Trophoblast cell (in vitro differentiated cells and primary cell): Measurements from ENCODE around the gene NDRG4.

Source experiments
- DNase-seq, 2 donors: peaks; one replicate each; pipeline ENCODE4 v3.0.0-alpha.2; 2016
- H2AFZ ChIP-seq: 2 replicates; pipeline ENCODE4 v1.6.1; 2013; ENCODE audit warnings: low read length, moderate library complexity, mild to moderate bottlenecking; ENCODE audit not compliant: insufficient read depth, poor library complexity
- H2AK5ac ChIP-seq: 2 replicates; pipeline ENCODE4 v1.6.1; 2013; ENCODE audit warnings: mild to moderate bottlenecking, low read length
- H2BK120ac ChIP-seq: 2 replicates; pipeline ENCODE4 v1.6.1; 2013; ENCODE audit warnings: low read length, mild to moderate bottlenecking, moderate library complexity; ENCODE audit not compliant: insufficient read depth, poor library complexity
- H2BK12ac ChIP-seq: 2 replicates; pipeline ENCODE4 v1.6.1; 2013; ENCODE audit warnings: mild to moderate bottlenecking, low read length, moderate library complexity
- H2BK5ac ChIP-seq: 2 replicates; pipeline ENCODE4 v1.6.1; 2013; ENCODE audit warnings: low read length, low read depth, moderate library complexity, mild to moderate bottlenecking; ENCODE audit not compliant: poor library complexity
- H3K14ac ChIP-seq: 2 replicates; pipeline ENCODE4 v1.6.1; 2013; ENCODE audit warnings: mild to moderate bottlenecking, low read length
- H3K18ac ChIP-seq: 2 replicates; pipeline ENCODE4 v1.6.1; 2013; ENCODE audit warnings: mild to moderate bottlenecking, low read length
- H3K23ac ChIP-seq: 2 replicates; pipeline ENCODE4 v1.6.1; 2013; ENCODE audit warnings: low read length
- H3K27ac ChIP-seq: 2 replicates; pipeline ENCODE4 v1.5.1; 2013; ENCODE audit warnings: low read depth, mild to moderate bottlenecking, inconsistent platforms, low read length, moderate library complexity
- H3K27me3 ChIP-seq: 2 replicates; pipeline ENCODE4 v1.6.1; 2013; ENCODE audit warnings: inconsistent platforms, mild to moderate bottlenecking, low read length, moderate library complexity; ENCODE audit not compliant: insufficient read depth
- H3K36me3 ChIP-seq, 2 experiments: 1 replicate in 1 of 2; 2 replicates in 1 of 2; pipeline ENCODE4 v1.6.1; 2013; ENCODE audit warnings: low read length in 2 of 2, mild to moderate bottlenecking in 2 of 2, moderate library complexity in 1 of 2; ENCODE audit not compliant: insufficient read depth in 2 of 2, control insufficient read depth in 1 of 2
- H3K4ac ChIP-seq: 2 replicates; pipeline ENCODE4 v1.6.1; 2013; ENCODE audit warnings: low read depth, mild to moderate bottlenecking, low read length, moderate library complexity
- H3K4me1 ChIP-seq, 2 experiments: 1 replicate in 1 of 2; 2 replicates in 1 of 2; pipeline ENCODE4 v1.6.1; 2013; ENCODE audit warnings: low read length in 2 of 2, mild to moderate bottlenecking in 2 of 2, moderate library complexity in 1 of 2; ENCODE audit not compliant: insufficient read depth in 2 of 2, control insufficient read depth in 1 of 2
- H3K4me2 ChIP-seq: 2 replicates; pipeline ENCODE4 v1.6.1; 2013; ENCODE audit warnings: inconsistent platforms, mild to moderate bottlenecking, low read length, moderate library complexity
- H3K4me3 ChIP-seq: 2 replicates; pipeline ENCODE4 v1.5.1; 2013; ENCODE audit warnings: mild to moderate bottlenecking, low read depth, low read length, inconsistent platforms
- H3K79me1 ChIP-seq: one replicate; pipeline ENCODE4 v1.6.1; 2013; ENCODE audit warnings: low read length
- H3K79me2 ChIP-seq: 2 replicates; pipeline ENCODE4 v1.6.1; 2013; ENCODE audit warnings: low read length, mild to moderate bottlenecking; ENCODE audit not compliant: control insufficient read depth, insufficient read depth, poor library complexity
- H3K9ac ChIP-seq: 2 replicates; pipeline ENCODE4 v1.6.1; 2013; ENCODE audit warnings: mild to moderate bottlenecking, low read length
- H3K9me3 ChIP-seq: 2 replicates; pipeline ENCODE4 v1.6.1; 2013; ENCODE audit warnings: low read depth, mild to moderate bottlenecking, control low read depth, inconsistent platforms, low read length; ENCODE audit not compliant: insufficient read depth
- H4K12ac ChIP-seq: 2 replicates; pipeline ENCODE4 v1.6.1; 2013; ENCODE audit warnings: low read depth, mild to moderate bottlenecking, low read length, moderate library complexity
- H4K8ac ChIP-seq: 2 replicates; pipeline ENCODE4 v1.6.1; 2013; ENCODE audit warnings: low read depth, mild to moderate bottlenecking, low read length, moderate library complexity
- H4K91ac ChIP-seq: one replicate; pipeline ENCODE4 v1.6.1; 2013; ENCODE audit warnings: low read depth, mild to moderate bottlenecking, low read length, moderate library complexity
- whole genome bisulfite sequencing: extraction: QIAGEN DNeasy Blood & Tissue Kit; methylation state at CpG from one replicate; pipeline ENCODE4 v1.1.7; 2013; ENCODE audit warnings: missing lambda C conversion rate; ENCODE audit not compliant: insufficient read length, insufficient coverage; ENCODE audit errors: extremely low coverage; 5-methylcytosine and 5-hydroxymethylcytosine counted together

The NDRG4 gene

GRCh38 chr16:58478427-58478826, 21.5 kb upstream of the NDRG4 start:
- Histone ChIP-seq H3K36me3 (no peaks in the 10 kb centered on the region), H3K27ac (no peak overlapping the region), H3K4me1 (peaks cover 0 to 2% of the 10 kb centered on the region in 2 experiments), H2BK5ac (no peak overlapping the region), H3K4me2 (no peak overlapping the region), H3K4me3 (no peak overlapping the region), H3K9me3 (no peaks in the 10 kb centered on the region), H3K9ac (no peak overlapping the region), H4K91ac (no peak overlapping the region), H3K14ac (no peak overlapping the region), H2BK120ac (no peak overlapping the region), H3K23ac (no peak overlapping the region), H3K4ac (no peak overlapping the region), H3K27me3 (no peaks in the 10 kb centered on the region), H3K18ac (no peak overlapping the region), H2BK12ac (no peak overlapping the region), H3K79me2 (no peaks in the 10 kb centered on the region), H2AFZ (no peak overlapping the region), H3K79me1 (no peaks in the 10 kb centered on the region), H4K12ac (no peak overlapping the region), H4K8ac (no peak overlapping the region), H2AK5ac (no peak overlapping the region)
- DNase-seq, result no peak
- no CpG with 5 or more reads among the region's 2 CpGs for WGBS

GRCh38 chr16:58481226-58481869, 18.6 kb upstream of the NDRG4 start:
- Histone ChIP-seq H2BK12ac (no peak overlapping the region), H3K9me3 (no peaks in the 10 kb centered on the region), H3K4ac (no peak overlapping the region), H3K36me3 (no peaks in the 10 kb centered on the region), H3K9ac (no peak overlapping the region), H3K27me3 (no peaks in the 10 kb centered on the region), H3K4me1 (peaks cover 0 to 2% of the 10 kb centered on the region in 2 experiments), H3K4me2 (no peak overlapping the region), H3K79me1 (no peaks in the 10 kb centered on the region), H3K27ac (no peak overlapping the region), H2AFZ (no peak overlapping the region), H4K8ac (no peak overlapping the region), H3K4me3 (no peak overlapping the region), H4K91ac (no peak overlapping the region), H3K18ac (no peak overlapping the region), H4K12ac (no peak overlapping the region), H2AK5ac (no peak overlapping the region), H2BK5ac (no peak overlapping the region), H2BK120ac (no peak overlapping the region), H3K23ac (no peak overlapping the region), H3K14ac (no peak overlapping the region), H3K79me2 (no peaks in the 10 kb centered on the region)
- no CpG with 5 or more reads among the region's 11 CpGs for WGBS
- DNase-seq, result no peak

GRCh38 chr16:58481931-58482330, 18.0 kb upstream of the NDRG4 start:
- Histone ChIP-seq H4K12ac (no peak overlapping the region), H3K18ac (no peak overlapping the region), H3K4me1 (peaks cover 0 to 2% of the 10 kb centered on the region in 2 experiments), H4K8ac (no peak overlapping the region), H2AK5ac (no peak overlapping the region), H3K23ac (no peak overlapping the region), H3K9me3 (no peaks in the 10 kb centered on the region), H3K27me3 (no peaks in the 10 kb centered on the region), H3K4me3 (no peak overlapping the region), H3K14ac (no peak overlapping the region), H2BK5ac (no peak overlapping the region), H2BK120ac (no peak overlapping the region), H3K4ac (no peak overlapping the region), H2BK12ac (no peak overlapping the region), H4K91ac (no peak overlapping the region), H3K36me3 (no peaks in the 10 kb centered on the region), H3K9ac (no peak overlapping the region), H3K79me1 (no peaks in the 10 kb centered on the region), H3K4me2 (no peak overlapping the region), H2AFZ (no peak overlapping the region), H3K79me2 (no peaks in the 10 kb centered on the region), H3K27ac (no peak overlapping the region)
- DNase-seq, result no peak
- no CpG with 5 or more reads among the region's 8 CpGs for WGBS

GRCh38 chr16:58485184-58485887, 14.6 kb upstream of the NDRG4 start:
- no CpG with 5 or more reads among the region's 11 CpGs for WGBS
- no peak overlapping the region for H2AK5ac ChIP-seq

More at GRCh38 chr16:58485184-58485887, 14.6 kb upstream of the NDRG4 start:
- Histone ChIP-seq H3K79me1 (no peaks in the 10 kb centered on the region), H2BK120ac (no peak overlapping the region), H4K91ac (no peak overlapping the region), H3K27ac (no peak overlapping the region), H3K36me3 (no peaks in the 10 kb centered on the region), H2AFZ (no peak overlapping the region), H3K4ac (no peak overlapping the region), H4K12ac (no peak overlapping the region), H2BK5ac (no peak overlapping the region), H3K23ac (no peak overlapping the region), H3K79me2 (no peaks in the 10 kb centered on the region), H3K4me1 (peaks cover 2% of the 10 kb centered on the region in 2 experiments), H3K18ac (no peak overlapping the region), H3K9ac (no peak overlapping the region), H3K4me2 (no peak overlapping the region), H2BK12ac (no peak overlapping the region), H3K4me3 (no peak overlapping the region), H3K9me3 (no peaks in the 10 kb centered on the region), H3K27me3 (no peaks in the 10 kb centered on the region), H4K8ac (no peak overlapping the region), H3K14ac (no peak overlapping the region)
- no peak for DNase-seq
